HCT116 (cell line): ENCODE results near the gene IREB2. TPM values are rescaled to one million over a fixed set of nuclear protein-coding genes. Genes with fewer than 3 reads are reported as not detected.
"Not testable (repeated sequence)": the region's sequence is repeated elsewhere in the genome, so short reads cannot be mapped to it uniquely, and the experiment has no call there.

Experiments used
- ATAC-seq: fragments of 200-7000 bp; cut with Tn5 transposase; 2 replicates; pipeline ENCODE4 v1.9.1; 2020; ENCODE audit warnings: mild to moderate bottlenecking, moderate library complexity
- BruUV-seq: library from RNA; stranded (reverse); fragments of 400-500 nt; replicated peaks from 2 replicates; lab custom pipeline; 2021; lab: Mats Ljungman, UMichigan
- CTCF ChIA-PET: fragments of 300-600 bp; sonication (Branson Sonifier 250); formaldehyde crosslinking; loops from one replicate; lab custom pipeline; 2021; ENCODE audit warnings: antibody characterized with exemption; lab: Charles Lee
- POLR2A ChIA-PET: fragments of 300-600, 350-600 bp; sonication (Branson Sonifier 250); formaldehyde crosslinking; loops from one replicate; lab custom pipeline; 2021; ENCODE audit warnings: antibody characterized with exemption; lab: Charles Lee
- RAD21 ChIA-PET, 2 experiments: fragments of 300-600 bp; sonication (Branson Sonifier 250); formaldehyde crosslinking; loops; one replicate each; lab custom pipeline; 2023; ENCODE audit warnings: low total read pairs in 2 of 2; ENCODE audit not compliant: uncharacterized antibody in 2 of 2, unreplicated experiment in 2 of 2, low non-redundant PET in 1 of 2; lab: Charles Lee
- DNase-seq: peaks from one replicate; pipeline ENCODE4 v3.0.0-alpha.2; 2010; ENCODE audit warnings: low read depth, low spot score
- H2AFZ ChIP-seq: fragments of 200-600 bp; shearing (Covaris generic), sonication (generic); 2 replicates; pipeline ENCODE4 v1.6.1; 2017; ENCODE audit warnings: low read depth, mixed run types, mixed read lengths, antibody characterized with exemption, low read length; ENCODE audit not compliant: poor library complexity, severe bottlenecking
- H3K27ac ChIP-seq: 2 replicates; pipeline ENCODE4 v1.5.1; 2012; ENCODE audit warnings: low read depth, low read length
- H3K27me3 ChIP-seq: fragments of 200-600 bp; sonication (generic); 2 replicates; pipeline ENCODE4 v1.6.1; 2016; ENCODE audit warnings: mixed run types, low read length, mixed read lengths; ENCODE audit not compliant: insufficient read depth
- H3K36me3 ChIP-seq, 2 experiments: fragments of 200-500 bp in 1 of 2; fragments of 200-600 bp in 1 of 2; sonication (Bioruptor generic) in 1 of 2; sonication (generic) in 1 of 2; 2 replicates each; pipeline versions ENCODE4 v1.5.1 to v1.6.1; 2014 to 2016; ENCODE audit warnings: low read length in 2 of 2, inconsistent platforms in 1 of 2, mixed read lengths in 1 of 2, mixed run types in 1 of 2; ENCODE audit not compliant: insufficient read depth in 2 of 2, control insufficient read depth in 1 of 2
- H3K4me1 ChIP-seq, 2 experiments: fragments of 200-600 bp in 1 of 2; sonication (generic) in 1 of 2; 2 replicates each; pipeline versions ENCODE4 v1.5.1 to v1.6.1; 2012 to 2017; ENCODE audit warnings: low read length in 2 of 2, inconsistent platforms in 1 of 2, mild to moderate bottlenecking in 1 of 2, mixed read lengths in 1 of 2, mixed run types in 1 of 2, moderate library complexity in 1 of 2; ENCODE audit not compliant: insufficient read depth in 2 of 2, control insufficient read depth in 1 of 2
- H3K4me2 ChIP-seq: fragments of 200-600 bp; sonication (generic); 2 replicates; pipeline ENCODE4 v1.6.1; 2017; ENCODE audit warnings: mixed run types, low read length, mixed read lengths
- H3K4me3 ChIP-seq, 2 experiments: fragments of 200-600 bp in 1 of 2; sonication (generic) in 1 of 2; replicated peaks in 1 of 2; 2 replicates each; pipeline ENCODE4 v1.5.1; 2011 to 2016; ENCODE audit warnings: low read length in 2 of 2, control low read depth in 1 of 2, low read depth in 1 of 2, mild to moderate bottlenecking in 1 of 2, mixed read lengths in 1 of 2, mixed run types in 1 of 2
- H3K79me2 ChIP-seq: fragments of 200-600 bp; sonication (generic); 2 replicates; pipeline ENCODE4 v1.6.1; 2017; ENCODE audit warnings: mild to moderate bottlenecking, mixed run types, low read length, moderate library complexity, mixed read lengths; ENCODE audit not compliant: insufficient read depth
- H3K9ac ChIP-seq: fragments of 200-600 bp; sonication (generic); 2 replicates; pipeline ENCODE4 v1.6.1; 2016; ENCODE audit warnings: low read length, mixed read lengths
- H3K9me2 ChIP-seq: fragments of 200-600 bp; sonication (generic), shearing (Covaris generic); 2 replicates; pipeline ENCODE4 v1.6.1; 2017; ENCODE audit warnings: mixed run types, mild to moderate bottlenecking, moderate library complexity; ENCODE audit not compliant: insufficient read depth
- H3K9me3 ChIP-seq, 2 experiments: fragments of 200-500 bp in 1 of 2; fragments of 200-600 bp in 1 of 2; sonication (Bioruptor generic) in 1 of 2; sonication (generic) in 1 of 2; 2 replicates each; pipeline ENCODE4 v1.6.1; 2014 to 2017; ENCODE audit warnings: low read length in 2 of 2, mixed read lengths in 2 of 2, inconsistent platforms in 1 of 2, low read depth in 1 of 2, mild to moderate bottlenecking in 1 of 2, mixed run types in 1 of 2, moderate library complexity in 1 of 2; ENCODE audit not compliant: control insufficient read depth in 1 of 2, insufficient read depth in 1 of 2
- H4K20me1 ChIP-seq: fragments of 200-600 bp; sonication (generic), shearing (Covaris generic); 2 replicates; pipeline ENCODE4 v1.6.1; 2017; ENCODE audit warnings: mixed run types, mild to moderate bottlenecking, moderate library complexity; ENCODE audit not compliant: insufficient read depth
- ATF3 ChIP-seq: IDR thresholded peaks from 2 replicates; pipeline ENCODE4 v1.6.1; 2012
- CBX3 ChIP-seq: IDR thresholded peaks from 2 replicates; pipeline ENCODE4 v1.6.1; 2012; ENCODE audit warnings: low read depth
- CEBPB ChIP-seq: IDR thresholded peaks from 2 replicates; pipeline ENCODE4 v1.6.1; 2012; ENCODE audit warnings: low read depth
- EGR1 ChIP-seq: IDR thresholded peaks from 2 replicates; pipeline ENCODE4 v1.6.1; 2012; ENCODE audit warnings: low read depth
- ELF1 ChIP-seq: IDR thresholded peaks from 2 replicates; pipeline ENCODE4 v1.6.1; 2012; ENCODE audit warnings: low read depth, borderline replicate concordance
- EZH2phosphoT487 ChIP-seq: fragments of 200-600 bp; IDR thresholded peaks from 2 replicates; pipeline ENCODE4 v1.6.1; 2018; ENCODE audit warnings: antibody characterized with exemption, borderline replicate concordance
- FOSL1 ChIP-seq: IDR thresholded peaks from 2 replicates; pipeline ENCODE4 v1.6.1; 2012; ENCODE audit warnings: low read depth
- JUND ChIP-seq: IDR thresholded peaks from 2 replicates; pipeline ENCODE4 v1.6.1; 2012
- POLR2A ChIP-seq: IDR thresholded peaks from 2 replicates; pipeline ENCODE4 v1.7.0; 2011; ENCODE audit warnings: borderline replicate concordance; ENCODE audit not compliant: insufficient read depth, insufficient read length; ENCODE audit errors: extremely low read depth
- POLR2AphosphoS5 ChIP-seq: IDR thresholded peaks from 2 replicates; pipeline ENCODE4 v1.6.1; 2011; ENCODE audit warnings: mild to moderate bottlenecking, low read depth, low read length, moderate library complexity
- SIN3A ChIP-seq: IDR thresholded peaks from 2 replicates; pipeline ENCODE4 v1.6.1; 2012; ENCODE audit warnings: low read depth
- SP1 ChIP-seq: IDR thresholded peaks from 2 replicates; pipeline ENCODE4 v1.6.1; 2012; ENCODE audit warnings: low read depth
- SRF ChIP-seq: IDR thresholded peaks from 2 replicates; pipeline ENCODE4 v1.6.1; 2012; ENCODE audit warnings: low read depth
- TCF7L2 ChIP-seq: IDR thresholded peaks from 2 replicates; pipeline ENCODE4 v1.7.0; 2011; ENCODE audit warnings: borderline replicate concordance, inconsistent platforms; ENCODE audit not compliant: insufficient read depth, insufficient read length; ENCODE audit errors: extremely low read depth
- YY1 ChIP-seq: IDR thresholded peaks from 2 replicates; pipeline ENCODE4 v1.6.1; 2011; ENCODE audit warnings: low read length, low read depth, moderate library complexity, mild to moderate bottlenecking; ENCODE audit not compliant: insufficient replicate concordance; ENCODE audit errors: extremely low read depth
- ZBTB33 ChIP-seq: IDR thresholded peaks from 2 replicates; pipeline ENCODE4 v1.6.1; 2011; ENCODE audit warnings: mild to moderate bottlenecking, low read length, moderate library complexity; ENCODE audit not compliant: insufficient replicate concordance; ENCODE audit errors: extremely low read depth
- ZFX ChIP-seq: fragments of 450-650 bp; IDR thresholded peaks from 2 replicates; pipeline ENCODE4 v1.6.1; 2017
- intact Hi-C: fragments of 100-400 bp; cut with micrococcal nuclease; formaldehyde crosslinking; loops from 2 replicates; pipeline ENCODE4 v1.10.0; 2022
- total RNA-seq: library from RNA; stranded (reverse); gene quantifications from one replicate; pipeline ENCODE4 v1.2.1, GENCODE V29; 2021; ENCODE audit not compliant: unreplicated experiment
- TF ChIP-seq, protein P1 (sequence below): IDR thresholded peaks from 2 replicates; pipeline ENCODE4 v1.6.1; 2012
- TF ChIP-seq, protein P2 (sequence below): IDR thresholded peaks from 2 replicates; pipeline ENCODE4 v1.6.1; 2012; ENCODE audit warnings: low read depth

The IREB2 gene
- total RNA-seq, 1 experiment from 2014 or later = 57.6 TPM

DNA sequence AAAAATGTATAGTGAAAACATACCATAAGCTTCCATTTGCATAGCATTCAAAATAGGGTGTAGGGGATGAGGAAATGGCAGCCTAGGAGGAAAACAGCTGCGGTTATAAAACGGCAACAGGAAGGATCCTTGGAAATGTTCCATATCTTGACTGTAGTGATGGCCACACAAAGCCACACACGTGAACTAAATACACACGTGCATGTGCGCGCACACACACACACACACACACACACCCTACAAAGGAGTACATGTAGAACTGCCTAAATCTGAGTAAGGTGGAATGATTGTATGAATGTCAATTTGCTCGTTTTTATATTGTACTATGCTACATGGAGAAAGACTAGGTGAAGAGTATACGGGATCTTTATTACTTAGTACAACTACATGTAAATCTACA lies 3.9 kb upstream of the IREB2 start:
- peaks cover 11% of the 10 kb centered on the region for H3K79me2 ChIP-seq
- H3K4me2 ChIP-seq = no peak overlapping the region
- ChIA-PET CTCF (interaction anchor here (1.1 kb wide), 1 partner anchor 12 kb away, joined by 3 read pairs; no protein-coding TSS in a partner anchor), POLR2A (no interaction called here), RAD21 (no interaction called here)
- ATAC-seq (no peak), DNase-seq (no peak)
- H3K9me2 ChIP-seq = no peaks in the 10 kb centered on the region
- no peak overlapping the region for H2AFZ ChIP-seq
- H3K4me3 ChIP-seq = no peak overlapping the region
- TF ChIP-seq, protein P1, sequence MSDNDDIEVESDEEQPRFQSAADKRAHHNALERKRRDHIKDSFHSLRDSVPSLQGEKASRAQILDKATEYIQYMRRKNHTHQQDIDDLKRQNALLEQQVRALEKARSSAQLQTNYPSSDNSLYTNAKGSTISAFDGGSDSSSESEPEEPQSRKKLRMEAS = no peak
- TF ChIP-seq ATF3 = no peak
- no peak for TF ChIP-seq YY1
- no peak for TF ChIP-seq JUND
- no peak for TF ChIP-seq CEBPB
- no peak for TF ChIP-seq ZFX
- no peak for TF ChIP-seq POLR2AphosphoS5
- no peak for TF ChIP-seq SIN3A
- no peak for TF ChIP-seq POLR2A
- no peak for TF ChIP-seq ZBTB33
- TF ChIP-seq CBX3 = no peak
- TF ChIP-seq ELF1 = no peak
- no peak for TF ChIP-seq FOSL1
- TF ChIP-seq, protein P2, sequence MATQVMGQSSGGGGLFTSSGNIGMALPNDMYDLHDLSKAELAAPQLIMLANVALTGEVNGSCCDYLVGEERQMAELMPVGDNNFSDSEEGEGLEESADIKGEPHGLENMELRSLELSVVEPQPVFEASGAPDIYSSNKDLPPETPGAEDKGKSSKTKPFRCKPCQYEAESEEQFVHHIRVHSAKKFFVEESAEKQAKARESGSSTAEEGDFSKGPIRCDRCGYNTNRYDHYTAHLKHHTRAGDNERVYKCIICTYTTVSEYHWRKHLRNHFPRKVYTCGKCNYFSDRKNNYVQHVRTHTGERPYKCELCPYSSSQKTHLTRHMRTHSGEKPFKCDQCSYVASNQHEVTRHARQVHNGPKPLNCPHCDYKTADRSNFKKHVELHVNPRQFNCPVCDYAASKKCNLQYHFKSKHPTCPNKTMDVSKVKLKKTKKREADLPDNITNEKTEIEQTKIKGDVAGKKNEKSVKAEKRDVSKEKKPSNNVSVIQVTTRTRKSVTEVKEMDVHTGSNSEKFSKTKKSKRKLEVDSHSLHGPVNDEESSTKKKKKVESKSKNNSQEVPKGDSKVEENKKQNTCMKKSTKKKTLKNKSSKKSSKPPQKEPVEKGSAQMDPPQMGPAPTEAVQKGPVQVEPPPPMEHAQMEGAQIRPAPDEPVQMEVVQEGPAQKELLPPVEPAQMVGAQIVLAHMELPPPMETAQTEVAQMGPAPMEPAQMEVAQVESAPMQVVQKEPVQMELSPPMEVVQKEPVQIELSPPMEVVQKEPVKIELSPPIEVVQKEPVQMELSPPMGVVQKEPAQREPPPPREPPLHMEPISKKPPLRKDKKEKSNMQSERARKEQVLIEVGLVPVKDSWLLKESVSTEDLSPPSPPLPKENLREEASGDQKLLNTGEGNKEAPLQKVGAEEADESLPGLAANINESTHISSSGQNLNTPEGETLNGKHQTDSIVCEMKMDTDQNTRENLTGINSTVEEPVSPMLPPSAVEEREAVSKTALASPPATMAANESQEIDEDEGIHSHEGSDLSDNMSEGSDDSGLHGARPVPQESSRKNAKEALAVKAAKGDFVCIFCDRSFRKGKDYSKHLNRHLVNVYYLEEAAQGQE = no peak
- no peak for TF ChIP-seq EZH2phosphoT487
- no peak for TF ChIP-seq TCF7L2
- TF ChIP-seq SRF = no peak
- TF ChIP-seq EGR1 = no peak
- no peak for TF ChIP-seq SP1
- no peaks in the 10 kb centered on the region for H3K9me3 ChIP-seq
- H4K20me1 ChIP-seq = no peaks in the 10 kb centered on the region
- peaks cover 0 to 11% of the 10 kb centered on the region in 2 experiments; a peak in 3 of 4 replicates for H3K4me1 ChIP-seq
- 0 out of 2 replicates have a peak, but pooled peaks cover 3% of the 10 kb centered on the region for H3K27me3 ChIP-seq
- H3K27ac ChIP-seq = no peak overlapping the region
- no peak overlapping the region for H3K9ac ChIP-seq
- intact Hi-C loops = no loop called here
- no TSS peak for BruUV-seq
- no peaks in the 10 kb centered on the region for H3K36me3 ChIP-seq

DNA sequence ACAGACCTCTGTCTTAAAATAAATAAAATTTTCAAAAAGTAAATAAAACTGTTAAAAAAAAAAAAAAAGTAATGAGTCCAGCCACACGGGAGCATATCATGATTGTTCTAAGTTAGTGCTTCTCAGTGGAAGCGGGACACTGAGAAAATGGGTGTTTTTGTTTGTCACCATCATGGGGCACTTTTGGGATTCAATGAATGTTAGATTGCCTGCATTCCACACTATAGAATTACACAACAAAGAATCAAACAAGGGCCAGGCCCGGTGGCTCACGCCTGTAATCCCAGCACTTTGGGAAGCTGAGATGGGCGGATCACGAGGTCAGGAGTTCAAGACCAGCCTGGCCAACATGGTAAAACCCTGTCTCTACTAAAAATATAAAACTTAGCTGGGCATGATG lies 3.3 kb upstream of the IREB2 start:
- H3K9ac ChIP-seq, H3K27ac ChIP-seq, H3K9me2 ChIP-seq, RAD21 ChIA-PET, H2AFZ ChIP-seq, ATAC-seq, H3K27me3 ChIP-seq, H3K9me3 ChIP-seq, POLR2A ChIA-PET, BruUV-seq, H4K20me1 ChIP-seq, H3K4me3 ChIP-seq, intact Hi-C loops, H3K36me3 ChIP-seq, H3K4me2 ChIP-seq, DNase-seq: not testable (repeated sequence)
- H3K4me1 ChIP-seq = peaks cover 4 to 16% of the 10 kb centered on the region in 2 experiments; a peak in 3 of 4 replicates
- H3K79me2 ChIP-seq = peaks cover 17% of the 10 kb centered on the region
- CTCF ChIA-PET = interaction anchor here (1.0 to 1.1 kb wide), 2 partner anchors 13 to 124 kb away, joined by 3 read pairs; no protein-coding TSS in a partner anchor
